GM18868 (cell line): ENCODE data around the gene WNT8B.
A peak's percentile ranks its signal among the peaks of the same experiment; 100 is the strongest.

Experiments
- ATAC-seq: cut with Tn5 transposase; IDR thresholded peaks from one replicate; pipeline ENCODE4 v1.9.1; 2021; ENCODE audit warnings: mild to moderate bottlenecking, moderate library complexity; ENCODE audit not compliant: unreplicated experiment

The WNT8B gene, protein sequence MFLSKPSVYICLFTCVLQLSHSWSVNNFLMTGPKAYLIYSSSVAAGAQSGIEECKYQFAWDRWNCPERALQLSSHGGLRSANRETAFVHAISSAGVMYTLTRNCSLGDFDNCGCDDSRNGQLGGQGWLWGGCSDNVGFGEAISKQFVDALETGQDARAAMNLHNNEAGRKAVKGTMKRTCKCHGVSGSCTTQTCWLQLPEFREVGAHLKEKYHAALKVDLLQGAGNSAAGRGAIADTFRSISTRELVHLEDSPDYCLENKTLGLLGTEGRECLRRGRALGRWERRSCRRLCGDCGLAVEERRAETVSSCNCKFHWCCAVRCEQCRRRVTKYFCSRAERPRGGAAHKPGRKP

GRCh38 chr10:100462709-100463108, at the start of gene WNT8B:
WNT8B (plus strand) TSS chr10:100463009; CDS start chr10:100463169, 160 bp downstream.
- no peak for ATAC-seq

GRCh38 chr10:100413173-100413572, 49.6 kb upstream of the WNT8B start:
- ATAC-seq: no peak

DNA sequence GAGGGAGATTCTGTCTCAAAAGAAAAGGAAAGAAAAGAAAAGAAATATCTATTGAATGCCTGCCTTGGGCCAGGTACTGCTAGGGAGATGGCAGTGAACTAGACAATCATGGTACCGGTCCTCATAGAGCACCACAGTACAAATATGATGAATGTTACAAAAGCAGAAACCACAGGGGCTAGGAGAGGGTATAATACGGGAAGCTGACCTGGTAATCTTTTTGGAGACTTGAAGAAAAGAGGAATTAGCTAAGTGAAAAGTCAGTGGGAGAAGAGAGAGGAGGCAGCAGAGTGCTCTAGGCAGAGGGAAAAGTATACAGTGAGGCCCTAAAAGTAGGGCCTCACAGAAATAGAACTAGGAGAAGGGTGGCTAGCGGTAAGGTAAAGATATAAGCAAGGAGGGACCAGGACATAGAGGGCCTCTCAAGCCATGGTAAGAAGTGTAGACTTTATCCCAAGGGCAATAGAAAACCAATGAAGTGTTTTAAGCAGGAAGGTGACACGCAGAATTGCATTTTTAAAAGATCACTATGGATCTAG, 42.8 kb upstream of the WNT8B start:
- ATAC-seq: no peak

- ATAC-seq: no peak
Observed at GRCh38 chr10:100427374-100427773, 35.4 kb upstream of the WNT8B start.

DNA sequence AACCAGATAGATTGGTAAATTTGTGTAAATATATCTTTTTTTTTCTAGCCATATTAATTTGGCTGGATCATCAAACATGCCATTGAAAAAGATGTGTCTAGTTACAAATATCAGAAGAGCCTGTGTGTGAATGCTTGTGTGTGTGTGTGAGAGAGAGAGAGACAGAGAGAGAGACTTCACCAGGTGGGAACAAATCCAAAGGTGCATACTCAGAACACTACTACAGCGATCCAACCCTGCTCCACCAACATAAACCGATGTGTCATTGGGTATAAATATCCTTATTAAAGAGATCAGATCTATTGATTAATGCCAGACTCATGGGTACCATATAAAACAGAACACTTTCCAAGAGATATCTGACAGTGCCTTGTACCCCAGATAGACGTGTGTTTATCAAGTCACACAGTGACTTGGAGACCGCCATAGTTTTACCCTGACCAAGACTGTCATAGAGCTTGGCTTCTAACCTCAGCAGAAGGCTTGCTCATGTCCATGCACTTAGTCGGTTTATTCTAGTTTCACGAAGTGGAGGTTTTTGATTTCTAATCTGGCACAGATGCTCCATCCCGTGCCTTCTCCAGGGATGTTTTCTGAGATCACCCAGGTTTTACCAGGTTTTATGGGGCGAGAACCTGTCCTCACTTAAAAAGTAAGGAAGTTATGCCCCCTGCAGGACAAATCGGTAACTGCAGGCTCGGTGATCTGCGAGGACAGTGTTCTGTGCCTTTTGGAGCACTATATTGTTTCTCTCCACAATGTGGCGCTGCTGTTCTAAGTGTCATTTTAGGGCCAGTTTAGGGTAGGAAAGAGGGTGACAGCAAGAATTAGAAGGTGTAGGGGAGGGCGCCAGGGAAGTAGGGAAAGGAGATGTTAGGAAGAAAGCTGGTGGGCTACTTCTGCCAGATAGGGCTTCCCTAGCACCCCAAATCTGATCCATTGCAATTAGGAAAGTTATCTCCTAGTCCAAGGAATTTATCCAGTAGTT, 29.3 kb upstream of the WNT8B start:
- ATAC-seq: peak; percentile 78

- no peak for ATAC-seq
Observed at GRCh38 chr10:100436255-100436654, 26.6 kb upstream of the WNT8B start.

DNA sequence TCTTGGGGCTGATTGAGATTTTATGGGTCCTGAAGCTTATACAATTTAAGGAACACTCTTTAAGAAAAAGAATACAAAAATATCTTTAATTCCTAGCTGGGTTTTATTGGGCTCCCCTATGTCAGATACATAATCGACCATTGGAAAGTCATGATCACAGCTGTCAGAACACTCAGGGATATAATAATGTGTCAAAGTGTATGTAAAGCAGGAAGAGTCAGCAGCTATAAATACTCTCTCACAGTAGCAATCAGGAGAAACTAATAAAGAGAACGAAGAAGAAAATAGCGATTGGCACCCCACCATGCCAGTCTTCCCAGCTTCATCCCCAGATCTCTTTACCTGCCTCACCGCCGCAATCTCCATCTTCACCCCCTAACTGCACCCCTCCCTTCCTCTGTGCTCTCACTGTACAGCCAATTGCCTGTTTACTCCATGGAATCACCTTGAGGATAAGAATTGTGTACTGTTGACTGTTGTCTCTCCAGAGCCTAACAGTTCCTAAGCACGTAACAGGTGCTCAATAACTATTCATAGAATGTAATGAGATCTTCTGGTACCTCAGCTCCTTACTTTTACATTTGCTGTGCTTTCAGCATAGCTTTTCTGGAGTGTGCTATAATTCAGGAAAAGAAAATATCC, 24.0 kb upstream of the WNT8B start:
- no peak for ATAC-seq

GRCh38 chr10:100442548-100442947, 20.3 kb upstream of the WNT8B start:
- ATAC-seq: no peak

GRCh38 chr10:100446130-100446761, 16.6 kb upstream of the WNT8B start:
- no peak for ATAC-seq

DNA sequence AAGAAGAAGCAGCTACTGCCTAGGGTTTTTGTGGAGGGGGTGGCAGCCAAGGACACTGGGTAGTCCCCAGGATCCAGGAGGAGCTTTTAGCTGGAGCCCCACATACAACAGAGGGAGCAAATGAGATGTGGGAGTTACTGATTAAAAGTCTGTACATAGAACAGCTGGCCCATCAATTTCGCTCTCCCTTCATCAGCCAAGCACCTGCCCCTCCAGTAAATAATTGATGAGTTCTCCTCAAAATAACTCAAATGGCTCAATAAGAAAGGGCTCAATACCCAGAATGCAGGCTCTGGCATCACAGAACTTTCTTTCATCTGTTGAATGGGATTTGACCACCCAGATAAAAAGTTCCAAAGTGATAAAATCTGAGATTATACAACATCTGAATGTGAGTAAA, 15.1 kb upstream of the WNT8B start:
- no peak for ATAC-seq

- ATAC-seq: no peak
Observed at GRCh38 chr10:100448951-100449350, 13.9 kb upstream of the WNT8B start.

DNA sequence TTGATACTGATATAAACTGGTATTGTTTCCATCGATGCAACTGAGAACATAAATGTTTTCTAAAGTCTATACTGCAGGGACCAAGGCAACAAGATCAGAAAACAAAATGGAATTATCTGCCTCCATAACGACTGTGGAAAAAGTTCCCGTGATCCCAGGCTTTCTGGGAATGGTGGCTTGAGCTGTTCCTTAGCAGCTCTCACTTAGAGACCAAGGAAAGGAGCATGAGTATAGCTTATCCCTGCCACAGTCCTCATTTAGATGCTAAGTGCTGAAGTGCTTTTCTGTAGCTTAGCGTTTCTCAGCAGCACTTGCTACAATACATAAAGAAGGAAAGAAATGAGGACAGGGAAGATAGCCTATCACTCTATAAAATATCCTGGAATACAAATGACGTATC, 5.5 kb downstream of the WNT8B start:
- ATAC-seq: no peak

DNA sequence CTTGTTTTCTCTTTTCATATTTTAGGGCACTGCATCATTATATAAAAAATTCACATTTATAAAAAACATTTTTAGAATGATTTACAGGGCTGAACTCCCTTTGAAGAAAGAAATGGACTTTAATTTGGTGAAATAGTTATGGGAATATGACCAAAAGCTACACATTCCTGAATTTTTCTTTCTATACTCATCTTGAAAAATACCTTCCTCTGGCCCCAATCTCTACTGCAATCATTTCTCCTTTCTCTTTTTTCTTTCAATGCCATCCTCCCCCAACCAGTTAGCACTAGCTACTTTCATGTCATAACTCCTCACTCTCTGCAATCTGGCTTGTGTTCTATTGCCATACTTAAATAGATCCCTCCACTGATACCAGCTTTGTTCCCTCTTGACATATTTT, 6.2 kb downstream of the WNT8B start:
- no peak for ATAC-seq

DNA sequence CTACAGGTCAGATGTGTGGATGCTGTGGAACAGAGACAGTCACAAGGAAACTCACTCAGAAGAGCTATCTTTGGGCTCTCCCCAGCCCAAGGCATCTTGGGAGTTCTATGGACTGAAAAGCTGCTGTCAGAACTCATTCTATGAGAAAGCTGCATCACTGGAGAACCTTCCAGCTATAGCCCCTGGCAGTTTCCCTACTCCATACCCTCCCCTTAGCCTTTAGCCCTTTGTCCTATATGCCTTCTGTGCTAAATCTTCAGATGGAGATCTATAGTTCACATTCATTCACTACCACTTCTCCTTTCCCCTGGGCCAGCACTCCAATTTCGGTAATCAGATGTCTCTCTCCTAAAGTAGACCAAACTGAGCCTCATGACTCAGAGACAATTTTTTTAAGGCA, 6.9 kb downstream of the WNT8B start:
- no peak for ATAC-seq

DNA sequence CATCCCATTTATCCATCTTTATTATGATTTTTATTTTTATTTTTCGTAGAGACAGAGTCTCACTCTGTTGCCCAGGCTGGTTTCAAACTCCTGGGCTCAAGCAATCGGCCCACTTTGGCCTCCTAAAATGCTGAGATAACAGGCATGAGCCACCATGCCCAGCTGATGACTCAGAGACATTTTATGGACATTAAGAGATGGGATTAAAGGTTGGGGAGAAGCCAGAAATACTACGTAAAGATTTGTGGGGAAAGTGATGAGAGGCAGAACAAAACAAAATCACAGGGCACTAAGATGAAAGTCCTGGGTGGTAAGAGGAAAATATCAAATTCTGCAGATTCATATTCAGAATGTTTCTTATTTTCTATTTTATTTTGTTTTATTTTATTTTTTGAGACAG, 7.6 kb downstream of the WNT8B start:
- no peak for ATAC-seq

GRCh38 chr10:100477970-100478369, 15.2 kb downstream of the WNT8B start:
- ATAC-seq: no peak

- no peak for ATAC-seq
Observed at GRCh38 chr10:100479037-100479436, 16.2 kb downstream of the WNT8B start.

DNA sequence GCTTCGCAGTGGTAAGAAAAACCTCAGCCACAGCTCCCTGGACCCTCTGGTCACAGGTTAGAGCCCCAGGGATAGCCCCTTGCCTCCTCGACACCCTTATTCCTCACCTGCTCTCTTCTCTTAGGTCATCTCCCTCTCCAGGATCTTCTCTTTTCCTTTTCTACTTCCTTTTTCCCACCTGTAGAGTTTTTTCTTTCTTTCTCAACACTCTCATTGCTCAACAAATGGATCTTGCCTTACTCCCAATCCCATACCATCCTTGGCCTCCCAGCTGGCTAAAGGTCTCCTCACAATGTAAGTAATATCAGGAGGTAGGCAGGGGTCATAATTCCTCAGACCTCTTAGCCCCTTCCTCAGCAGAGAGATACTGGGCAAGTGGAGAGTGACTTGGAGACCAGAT, 17.2 kb downstream of the WNT8B start:
- ATAC-seq: no peak

DNA sequence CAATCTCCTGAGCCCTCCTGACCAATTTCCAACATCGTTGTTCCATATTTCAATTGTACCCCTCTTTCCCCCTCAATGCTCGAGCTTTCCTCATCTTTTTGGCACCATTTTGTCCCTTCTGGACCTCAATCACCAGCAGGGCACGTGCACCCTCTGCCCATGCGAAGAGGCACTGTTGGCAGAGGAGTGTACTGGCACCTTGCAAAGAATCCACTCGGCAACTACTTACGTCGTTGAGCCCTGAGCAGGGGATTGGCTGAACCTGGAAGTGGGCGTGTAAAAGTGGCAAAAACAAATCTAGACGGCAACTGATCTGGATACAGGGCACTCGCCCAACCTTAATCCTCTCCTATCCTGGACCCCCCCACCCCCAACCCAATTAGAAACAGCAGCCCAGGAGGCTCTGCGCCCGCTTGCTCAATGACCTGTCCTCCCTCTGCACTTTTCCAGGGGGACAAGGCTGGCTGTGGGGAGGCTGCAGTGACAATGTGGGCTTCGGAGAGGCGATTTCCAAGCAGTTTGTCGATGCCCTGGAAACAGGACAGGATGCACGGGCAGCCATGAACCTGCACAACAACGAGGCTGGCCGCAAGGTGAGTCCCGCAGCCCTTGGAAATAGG, 18.8 kb downstream of the WNT8B start:
- ATAC-seq: peak; percentile 99

- peak; percentile 40 for ATAC-seq
Observed at GRCh38 chr10:100482181-100482833, 19.5 kb downstream of the WNT8B start.
